CD4-positive, alpha-beta memory T cell (primary cell): ENCODE results near the gene LRTM2. TPM values are rescaled to one million over a fixed set of nuclear protein-coding genes. Genes with fewer than 3 reads are reported as not detected.

ENCODE experiments used
- CTCF ChIA-PET: fragments of 350-600 bp; sonication (Branson Sonifier 250); formaldehyde crosslinking; loops from one replicate; lab custom pipeline; 2021; ENCODE audit warnings: inconsistent platforms; ENCODE audit not compliant: partially characterized antibody; lab: Charles Lee
- POLR2A ChIA-PET: fragments of 350-600 bp; sonication (Branson Sonifier 250); formaldehyde crosslinking; loops from one replicate; lab custom pipeline; 2021; ENCODE audit not compliant: partially characterized antibody; lab: Charles Lee
- DNase-seq, 5 donors: peaks; one replicate each; pipeline versions ENCODE4 v3.0.0 to v3.0.0-alpha.2; 2020 to 2022; ENCODE audit warnings: mixed read lengths in 1 of 5
- H3K27ac ChIP-seq: one replicate; pipeline ENCODE4 v1.7.0; 2013; ENCODE audit warnings: low read depth, low read length
- H3K27me3 ChIP-seq: 2 replicates; pipeline ENCODE4 v1.7.0; 2013; ENCODE audit warnings: mild to moderate bottlenecking, low read length, moderate library complexity; ENCODE audit not compliant: insufficient read depth
- H3K36me3 ChIP-seq: 2 replicates; pipeline ENCODE4 v1.7.0; 2013; ENCODE audit warnings: mild to moderate bottlenecking, low read length, moderate library complexity; ENCODE audit not compliant: insufficient read depth
- H3K4me1 ChIP-seq: 2 replicates; pipeline ENCODE4 v1.7.0; 2013; ENCODE audit warnings: mild to moderate bottlenecking, low read length, moderate library complexity; ENCODE audit not compliant: insufficient read depth
- H3K4me3 ChIP-seq, 2 donors: one replicate each; pipeline ENCODE4 v1.7.0; 2013; ENCODE audit warnings: low read length in 2 of 2, mild to moderate bottlenecking in 1 of 2
- H3K9me3 ChIP-seq, 2 donors: one replicate each; pipeline ENCODE4 v1.7.0; 2013; ENCODE audit warnings: low read length in 2 of 2, control low read depth in 1 of 2; ENCODE audit not compliant: control insufficient read depth in 1 of 2
- H3K27ac Mint-ChIP-seq, 7 donors: one replicate each; pipeline ENCODE4 v1.8.0; 2020 to 2021; ENCODE audit warnings: mixed read lengths in 7 of 7, mild to moderate bottlenecking in 6 of 7, inconsistent platforms in 3 of 7, moderate library complexity in 3 of 7
- H3K27me3 Mint-ChIP-seq, 2 donors: one replicate each; pipeline ENCODE4 v1.8.0; 2020 to 2021; ENCODE audit warnings: mixed read lengths in 2 of 2
- H3K36me3 Mint-ChIP-seq, 2 donors: one replicate each; pipeline ENCODE4 v1.8.0; 2020 to 2021; ENCODE audit warnings: mixed read lengths in 2 of 2, inconsistent platforms in 1 of 2, mild to moderate bottlenecking in 1 of 2
- H3K4me1 Mint-ChIP-seq, 4 donors: one replicate each; pipeline ENCODE4 v1.8.0; 2020 to 2021; ENCODE audit warnings: mixed read lengths in 4 of 4, mild to moderate bottlenecking in 1 of 4
- H3K4me3 Mint-ChIP-seq, 8 donors: one replicate each; pipeline ENCODE4 v1.8.0; 2020 to 2021; ENCODE audit warnings: mixed read lengths in 8 of 8, mild to moderate bottlenecking in 7 of 8, moderate library complexity in 6 of 8, inconsistent platforms in 3 of 8
- H3K9me3 Mint-ChIP-seq, 8 donors: one replicate each; pipeline ENCODE4 v1.8.0; 2020 to 2021; ENCODE audit warnings: mixed read lengths in 8 of 8, mild to moderate bottlenecking in 5 of 8, inconsistent platforms in 3 of 8, moderate library complexity in 1 of 8
- intact Hi-C: fragments of 100-400 bp; cut with micrococcal nuclease; formaldehyde crosslinking; loops from one replicate; pipeline ENCODE4 v1.15.1; 2023
- polyA plus RNA-seq, 2 donors: library from polyadenylated mRNA; unstranded; fragments of 300-500 nt; fragmentation: Illumina TruSeq; gene quantifications; one replicate each; pipeline ENCODE4 v1.2.3, GENCODE V29; 2021
- total RNA-seq, 2 experiments: library from RNA; stranded (reverse); gene quantifications; one replicate each; pipeline ENCODE4 v1.2.3, GENCODE V29; 2021

LRTM2 gene
- total and polyA plus RNA-seq, 4 experiments from 2014 or later: not detected

DNA sequence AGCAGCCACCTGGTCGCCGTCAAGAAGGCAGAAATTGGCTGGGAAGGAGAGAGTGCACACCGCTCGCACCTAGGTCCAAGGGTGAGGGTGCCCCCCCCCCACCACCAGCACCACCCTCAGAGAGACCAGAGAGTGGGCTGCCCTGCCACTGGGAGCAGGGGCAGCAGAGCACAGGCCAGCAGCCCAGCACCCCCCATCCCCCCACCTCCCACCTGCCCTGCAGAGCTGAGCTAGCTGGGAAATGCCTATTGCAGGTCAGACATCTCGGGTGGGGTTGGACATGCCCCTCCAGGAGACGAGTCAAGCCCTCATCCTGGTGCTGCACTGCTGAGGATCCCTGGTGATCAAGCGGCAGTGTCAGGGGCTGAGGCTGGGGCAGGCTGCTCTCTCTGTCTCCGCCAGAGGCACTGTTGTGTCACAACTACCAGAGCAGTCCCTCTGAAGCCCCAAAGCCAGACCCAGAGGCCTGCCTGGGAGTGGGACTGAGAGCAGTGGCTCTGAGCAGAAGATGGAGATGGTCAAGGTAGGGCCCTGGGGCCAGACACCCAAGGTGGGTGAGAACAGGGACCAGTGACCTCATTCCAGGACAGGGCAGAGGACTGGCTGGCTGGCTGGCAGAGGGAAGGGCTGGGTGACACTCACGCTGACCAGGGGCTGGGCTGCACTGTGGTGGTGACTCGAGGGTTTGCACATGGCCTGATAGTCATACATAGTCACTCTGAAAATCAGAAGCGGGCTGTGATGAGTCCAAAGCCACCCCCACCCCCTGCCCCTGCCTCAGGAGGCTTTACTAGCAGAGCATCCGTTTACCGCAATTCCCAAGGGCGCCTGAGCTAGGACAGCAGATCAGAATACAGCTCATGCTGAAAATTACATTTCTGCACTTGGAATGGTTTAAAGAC lies 19.7 kb upstream of the LRTM2 start:
- intact Hi-C loops: no loop called here
- H3K36me3 Mint-ChIP-seq: peaks cover 0 to 2% of the 10 kb centered on the region in 2 donors
- H3K4me1 ChIP-seq: peaks cover 12% of the 10 kb centered on the region
- H3K9me3 Mint-ChIP-seq: no peaks in the 10 kb centered on the region
- no peak overlapping the region for H3K27ac ChIP-seq
- H3K4me1 Mint-ChIP-seq: peaks cover 6 to 22% (median 14%) of the 10 kb centered on the region in 4 donors
- H3K27me3 Mint-ChIP-seq: no peaks in the 10 kb centered on the region
- no peak overlapping the region for H3K4me3 ChIP-seq
- no peaks in the 10 kb centered on the region for H3K36me3 ChIP-seq
- no peaks in the 10 kb centered on the region for H3K27me3 ChIP-seq
- H3K4me3 Mint-ChIP-seq: no peak overlapping the region
- no peak for DNase-seq
- CTCF ChIA-PET: interaction anchor here (1.0 to 2.1 kb wide), 3 partner anchors 8 to 139 kb away, joined by 3 to 6 read pairs (median 5); no protein-coding TSS in a partner anchor
- H3K9me3 ChIP-seq: no peaks in the 10 kb centered on the region
- POLR2A ChIA-PET: no interaction called here
- H3K27ac Mint-ChIP-seq: peak overlapping the region in 3 of 7 donors; percentile 15 to 56 (median 29)

DNA sequence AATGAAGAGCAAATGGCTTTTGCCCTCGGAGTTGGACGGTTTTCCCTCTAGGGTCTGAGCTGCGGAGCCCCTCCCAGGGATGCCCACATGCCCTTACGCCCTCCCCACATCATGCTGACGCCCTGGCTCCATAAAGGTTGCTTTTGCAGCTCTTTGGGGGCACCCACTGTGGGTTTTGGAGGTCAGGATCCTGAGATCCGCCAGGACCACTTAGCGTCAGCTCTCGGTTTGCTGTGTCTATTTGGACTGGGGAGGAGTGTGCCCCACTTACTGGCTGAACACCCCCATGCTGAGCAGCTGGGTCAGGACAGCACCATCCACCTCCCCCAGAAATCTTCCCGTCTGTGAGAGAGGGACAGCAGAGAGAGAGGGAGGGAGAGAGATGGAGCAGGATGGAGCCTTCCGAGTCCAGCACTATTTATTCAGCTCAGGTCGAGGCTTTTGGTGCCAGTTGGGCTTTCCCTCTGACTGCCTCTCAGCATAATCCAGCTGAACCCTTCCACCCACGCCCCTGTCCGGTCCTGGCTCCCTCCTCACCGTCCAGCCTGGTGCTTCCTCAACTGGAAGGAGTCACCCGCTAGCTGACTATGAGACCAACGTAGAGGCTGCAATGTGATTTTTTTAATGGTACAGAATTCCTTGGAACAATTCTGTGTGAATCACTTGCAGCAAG lies 18.9 kb upstream of the LRTM2 start:
- ChIA-PET CTCF (interaction anchor here (1.0 to 2.1 kb wide), 3 partner anchors 9 to 139 kb away, joined by 3 to 6 read pairs (median 5); no protein-coding TSS in a partner anchor), POLR2A (no interaction called here)
- Mint-ChIP-seq H3K27ac (peak overlapping the region in 2 of 7 donors; percentile 17 to 74), H3K9me3 (no peaks in the 10 kb centered on the region), H3K4me1 (peaks cover 2 to 14% (median 8%) of the 10 kb centered on the region in 4 donors), H3K4me3 (no peak overlapping the region), H3K27me3 (no peaks in the 10 kb centered on the region), H3K36me3 (no peaks in the 10 kb centered on the region)
- no peak overlapping the region for H3K4me3 ChIP-seq
- H3K27me3 ChIP-seq: no peaks in the 10 kb centered on the region
- no peak for DNase-seq
- H3K9me3 ChIP-seq: no peaks in the 10 kb centered on the region
- peaks cover 8% of the 10 kb centered on the region for H3K4me1 ChIP-seq
- intact Hi-C loops: no loop called here
- H3K36me3 ChIP-seq: no peaks in the 10 kb centered on the region
- H3K27ac ChIP-seq: no peak overlapping the region

DNA sequence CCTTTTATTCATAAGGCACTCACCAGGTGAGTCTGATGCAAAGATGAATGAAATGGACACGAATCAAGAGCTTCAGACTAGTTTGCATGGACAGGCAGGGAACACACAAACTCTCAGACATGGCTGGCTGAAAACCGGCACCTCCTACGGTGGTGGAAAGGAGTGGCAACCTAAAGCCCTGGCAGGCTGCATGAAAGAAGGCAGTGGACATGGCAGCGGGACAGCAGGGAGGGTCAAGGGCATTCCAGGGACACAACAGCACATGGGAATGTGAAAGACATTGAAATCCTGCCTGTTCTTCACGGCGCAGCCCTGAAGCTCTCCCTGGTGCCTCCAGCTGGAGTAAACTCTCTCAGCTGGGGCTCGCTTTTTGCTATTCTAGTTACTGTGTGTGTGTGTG lies 16.6 kb upstream of the LRTM2 start:
- ChIA-PET POLR2A (interaction anchor here (1.3 to 1.7 kb wide), 2 partner anchors 113 to 142 kb away, joined by 4 to 5 read pairs; partner anchors contain the start of gene ADIPOR2), CTCF (interaction anchor here (1.3 to 2.1 kb wide), 3 partner anchors 13 to 151 kb away, joined by 4 to 15 read pairs (median 5); no protein-coding TSS in a partner anchor)
- H3K27ac Mint-ChIP-seq: no peak overlapping the region
- H3K9me3 Mint-ChIP-seq: no peaks in the 10 kb centered on the region
- H3K36me3 Mint-ChIP-seq: no peaks in the 10 kb centered on the region
- H3K27me3 Mint-ChIP-seq: no peaks in the 10 kb centered on the region
- no peak for DNase-seq
- peaks cover 2 to 11% (median 7%) of the 10 kb centered on the region in 4 donors for H3K4me1 Mint-ChIP-seq
- Histone ChIP-seq H3K4me1 (peaks cover 13% of the 10 kb centered on the region), H3K27ac (no peak overlapping the region), H3K4me3 (no peak overlapping the region), H3K9me3 (no peaks in the 10 kb centered on the region), H3K27me3 (no peaks in the 10 kb centered on the region), H3K36me3 (no peaks in the 10 kb centered on the region)
- intact Hi-C loops: loop anchor here (1.0 kb wide), 1 partner anchor 7 kb away; no protein-coding TSS in a partner anchor
- no peak overlapping the region for H3K4me3 Mint-ChIP-seq

DNA sequence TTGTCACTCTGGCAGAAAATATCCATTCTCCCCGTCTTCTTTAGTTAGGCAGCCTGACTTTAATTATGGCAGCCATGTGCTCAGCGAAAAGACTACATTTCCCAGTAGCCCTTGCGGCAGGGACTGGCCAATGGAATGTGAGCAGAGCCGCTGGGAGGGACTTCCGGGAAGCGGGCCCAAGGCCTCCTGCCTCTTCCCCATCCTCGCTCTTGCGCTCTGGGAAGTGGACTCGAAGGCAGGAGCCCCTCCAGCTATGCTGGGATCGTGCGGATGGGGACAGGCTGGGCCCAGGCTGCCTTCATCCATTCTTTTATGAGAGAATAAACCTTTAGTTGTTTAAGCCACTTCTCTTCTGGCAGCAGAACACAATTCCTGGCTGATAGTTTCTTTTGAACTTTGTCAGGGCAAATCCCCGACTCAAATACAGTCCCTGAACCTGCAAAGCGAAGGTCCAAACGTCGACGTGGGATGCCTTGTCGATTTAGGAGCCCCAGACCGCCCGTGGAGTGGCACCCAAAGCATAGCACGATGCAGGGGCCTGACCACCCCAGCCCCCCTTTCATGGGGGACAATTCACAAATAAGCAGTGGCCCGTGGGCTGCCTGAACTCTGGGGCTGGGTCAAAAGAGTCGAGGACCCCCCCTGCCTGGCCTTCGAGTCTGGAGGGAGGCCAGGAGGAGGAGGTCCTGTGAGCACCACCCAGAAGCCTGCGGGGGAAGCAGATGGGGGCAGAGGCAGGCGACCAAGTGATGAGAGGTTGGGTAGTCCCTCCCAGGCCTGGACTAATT lies 15.6 kb upstream of the LRTM2 start:
- Mint-ChIP-seq H3K27ac (peak overlapping the region; percentile 57 to 92 (median 89)), H3K36me3 (no peaks in the 10 kb centered on the region), H3K4me3 (peak overlapping the region in 6 of 8 donors; percentile 1 to 57 (median 38)), H3K4me1 (peaks cover 2 to 16% (median 10%) of the 10 kb centered on the region in 4 donors), H3K27me3 (no peaks in the 10 kb centered on the region), H3K9me3 (no peaks in the 10 kb centered on the region)
- intact Hi-C loops: loop anchor here (1.0 kb wide), 1 partner anchor 8 kb away; no protein-coding TSS in a partner anchor
- peak overlapping the region; percentile 32 for H3K27ac ChIP-seq
- peaks cover 20% of the 10 kb centered on the region for H3K4me1 ChIP-seq
- DNase-seq: peak; percentile 81 to 89 (median 84)
- H3K36me3 ChIP-seq: no peaks in the 10 kb centered on the region
- ChIA-PET POLR2A (interaction anchor here (1.3 to 1.7 kb wide), 3 partner anchors 8 to 143 kb away, joined by 3 to 5 read pairs (median 4); partner anchors contain the start of gene ADIPOR2), CTCF (interaction anchor here (1.3 to 2.1 kb wide), 3 partner anchors 14 to 152 kb away, joined by 4 to 15 read pairs (median 5); no protein-coding TSS in a partner anchor)
- no peaks in the 10 kb centered on the region for H3K9me3 ChIP-seq
- H3K4me3 ChIP-seq: peak overlapping the region in 1 of 2 donors; percentile 28
- H3K27me3 ChIP-seq: no peaks in the 10 kb centered on the region

DNA sequence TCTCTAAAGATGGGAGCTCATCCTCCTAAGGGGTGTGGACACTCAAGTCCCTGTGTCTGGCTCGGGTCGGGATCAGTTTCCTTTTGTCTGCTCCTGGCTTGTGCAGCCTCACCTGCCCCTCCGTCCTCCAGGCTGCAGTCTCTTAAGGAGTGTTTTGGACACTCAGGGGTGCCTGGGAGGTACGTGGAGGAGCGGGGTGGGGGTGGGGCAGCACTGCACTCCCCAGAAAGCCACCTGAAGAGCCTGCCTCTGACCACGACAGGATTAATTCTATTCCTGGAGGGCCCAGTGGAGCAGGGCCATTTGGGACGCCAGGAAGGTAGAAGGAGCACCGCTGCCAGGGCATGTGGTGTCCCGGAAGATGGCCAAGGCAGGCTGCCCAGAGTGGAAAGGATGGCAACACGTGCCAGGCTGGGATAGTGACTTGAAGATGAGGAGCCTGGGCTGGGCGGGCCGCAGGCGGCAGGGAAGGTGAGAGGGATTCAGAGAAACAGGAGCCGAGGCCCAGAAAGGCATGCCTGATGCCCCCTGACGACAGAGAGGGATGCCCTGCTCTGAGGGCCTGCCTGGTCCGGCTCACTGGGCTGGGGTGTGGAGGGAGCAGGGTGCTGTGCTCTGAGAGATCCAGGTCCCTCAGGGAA lies 14.8 kb upstream of the LRTM2 start:
- Mint-ChIP-seq H3K27me3 (no peaks in the 10 kb centered on the region), H3K4me1 (peaks cover 3 to 23% (median 15%) of the 10 kb centered on the region in 4 donors), H3K4me3 (no peak overlapping the region), H3K36me3 (no peaks in the 10 kb centered on the region), H3K9me3 (peaks cover 0 to under 1% (median 0%) of the 10 kb centered on the region in 8 donors), H3K27ac (peak overlapping the region in 4 of 7 donors; percentile 36 to 69 (median 53))
- Histone ChIP-seq H3K9me3 (no peaks in the 10 kb centered on the region), H3K27me3 (no peaks in the 10 kb centered on the region), H3K36me3 (no peaks in the 10 kb centered on the region), H3K4me1 (peaks cover 23% of the 10 kb centered on the region), H3K27ac (no peak overlapping the region), H3K4me3 (no peak overlapping the region)
- POLR2A ChIA-PET: interaction anchor here (1.5 kb wide), 1 partner anchor 9 kb away, joined by 3 read pairs; no protein-coding TSS in a partner anchor
- no peak for DNase-seq
- intact Hi-C loops: no loop called here
- CTCF ChIA-PET: interaction anchor here (1.1 to 2.6 kb wide), 2 partner anchors 14 to 134 kb away, joined by 3 to 14 read pairs; no protein-coding TSS in a partner anchor
